ENCODE results near the gene PTK7.

PTK7 gene

DNA sequence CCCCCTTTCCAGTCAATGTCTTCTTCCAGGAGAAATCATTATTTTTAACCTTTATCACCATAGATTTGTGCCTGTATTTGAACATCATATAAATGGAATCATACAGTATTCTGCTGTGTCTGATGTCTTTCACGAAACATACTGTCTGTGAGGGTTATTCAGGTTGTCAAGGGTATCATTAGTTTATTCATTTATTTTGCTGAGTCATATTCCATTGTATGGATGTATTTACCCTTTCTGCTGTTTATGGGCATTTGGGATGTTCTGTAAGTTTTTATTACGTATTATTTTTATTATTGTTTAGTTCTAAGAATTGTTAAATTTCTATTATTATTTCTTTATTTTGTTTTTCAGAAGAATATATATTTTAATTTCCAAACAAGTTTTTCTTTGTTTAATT, 131.2 kb downstream of the PTK7 start:
- no peak for DNase-seq (ENCODE audit: low read depth)

Measured in activated T-helper 9 cell treated with anti-CD3 and anti-CD28 coated beads, Interleukin-2, amount 50 U/mL, for 16 hours (primary cell).